Stimulated activated CD4-positive, alpha-beta T cell treated with anti-CD3 and anti-CD28 coated beads, Interleukin-12 subunit alpha, Interleukin-12 subunit beta, amount 100 ng/mL, for 24 hours (primary cell): ENCODE measurements around the gene NRSN1.
"Not testable (repeated sequence)": the region's sequence is repeated elsewhere in the genome, so short reads cannot be mapped to it uniquely, and the experiment has no call there.

Experiments used
- DNase-seq, 2 experiments: peaks; one replicate each; pipeline ENCODE4 v3.0.0-alpha.2; 2020; ENCODE audit warnings: low read depth in 2 of 2

NRSN1 gene

GRCh38 chr6:24142733-24143132 lies 16.7 kb downstream of the NRSN1 start:
- not testable (repeated sequence) for DNase-seq

- DNase-seq = no peak
These were observed 19.7 kb downstream of the NRSN1 start for GRCh38 chr6:24145690-24146131.

GRCh38 chr6:24146871-24147270 lies 20.9 kb downstream of the NRSN1 start:
- no peak for DNase-seq

- no peak for DNase-seq
These were observed 21.6 kb downstream of the NRSN1 start for GRCh38 chr6:24147511-24148153.

- no peak for DNase-seq
These were observed 22.1 kb downstream of the NRSN1 start for GRCh38 chr6:24148154-24148570.

- no peak for DNase-seq
These were observed 22.7 kb downstream of the NRSN1 start for GRCh38 chr6:24148684-24149083.

GRCh38 chr6:24149296-24149695 lies 23.3 kb downstream of the NRSN1 start:
- DNase-seq = no peak

GRCh38 chr6:24149836-24150235 lies 23.8 kb downstream of the NRSN1 start:
- DNase-seq = no peak

- DNase-seq = no peak
These were observed 26.0 kb downstream of the NRSN1 start for GRCh38 chr6:24152014-24152413.

- DNase-seq = no peak
These were observed 28.1 kb downstream of the NRSN1 start for GRCh38 chr6:24154121-24154520.

GRCh38 chr6:24157886-24158285 lies 31.9 kb downstream of the NRSN1 start:
- no peak for DNase-seq

- DNase-seq = no peak
These were observed 57.6 kb downstream of the NRSN1 start for GRCh38 chr6:24183584-24183983.

- no peak for DNase-seq
These were observed 60.3 kb downstream of the NRSN1 start for GRCh38 chr6:24186349-24186748.

- DNase-seq = no peak
These were observed 62.1 kb downstream of the NRSN1 start for GRCh38 chr6:24187965-24188577.

GRCh38 chr6:24188578-24189080 lies 62.6 kb downstream of the NRSN1 start:
- DNase-seq = no peak

GRCh38 chr6:24191346-24191745 lies 65.3 kb downstream of the NRSN1 start:
- DNase-seq = no peak

GRCh38 chr6:24193364-24193763 lies 67.3 kb downstream of the NRSN1 start:
- DNase-seq = no peak

GRCh38 chr6:24194978-24195700 lies 69.1 kb downstream of the NRSN1 start:
- DNase-seq = no peak

GRCh38 chr6:24195836-24196597 lies 70.0 kb downstream of the NRSN1 start:
- no peak for DNase-seq
